GM23338 (cell line): ENCODE results near the gene CNPY3. TPM values are rescaled to one million over a fixed set of nuclear protein-coding genes. Genes with fewer than 3 reads are reported as not detected.

Experiments used
- ATAC-seq: fragments of 200-7000 bp; cut with Tn5 transposase; 3 replicates; pipeline ENCODE4 v1.9.1; 2020
- DNase-seq: peaks from one replicate; pipeline ENCODE4 v3.0.0-alpha.2; 2015; ENCODE audit warnings: low spot score
- H2AFZ ChIP-seq: fragments of 200-600 bp; sonication (generic); 2 replicates; pipeline ENCODE4 v1.8.0; 2016; ENCODE audit warnings: antibody characterized with exemption, mild to moderate bottlenecking, moderate library complexity
- H3F3A ChIP-seq: fragments of 200-600 bp; sonication (generic); replicated peaks from 2 replicates; pipeline ENCODE4 v1.8.0; 2017; ENCODE audit warnings: antibody characterized with exemption, mixed run types, low read depth
- H3K27ac ChIP-seq: fragments of 200-600 bp; sonication (generic); 2 replicates; pipeline ENCODE4 v1.6.1; 2016; ENCODE audit warnings: low read depth
- H3K27me3 ChIP-seq: fragments of 200-600 bp; sonication (generic); 2 replicates; pipeline ENCODE4 v1.8.0; 2016; ENCODE audit warnings: mild to moderate bottlenecking, mixed run types, moderate library complexity; ENCODE audit not compliant: insufficient read depth
- H3K36me3 ChIP-seq: fragments of 200-600 bp; sonication (generic); 2 replicates; pipeline ENCODE4 v1.8.0; 2016; ENCODE audit warnings: mild to moderate bottlenecking; ENCODE audit not compliant: insufficient read depth
- H3K4me1 ChIP-seq: fragments of 200-600 bp; sonication (generic); 2 replicates; pipeline ENCODE4 v1.8.0; 2016; ENCODE audit warnings: mild to moderate bottlenecking, moderate library complexity; ENCODE audit not compliant: insufficient read depth
- H3K4me2 ChIP-seq: fragments of 200-600 bp; sonication (generic); 2 replicates; pipeline ENCODE4 v1.7.1; 2017; ENCODE audit warnings: mixed run types
- H3K4me3 ChIP-seq: fragments of 200-600 bp; sonication (generic); 2 replicates; pipeline ENCODE4 v1.6.1; 2016; ENCODE audit warnings: mixed run types
- H3K79me2 ChIP-seq: fragments of 200-600 bp; sonication (generic); replicated peaks from 2 replicates; pipeline ENCODE4 v1.8.0; 2017; ENCODE audit warnings: mild to moderate bottlenecking; ENCODE audit not compliant: insufficient read depth
- H3K9me2 ChIP-seq: fragments of 200-600 bp; sonication (generic); 2 replicates; pipeline ENCODE4 v1.8.0; 2017; ENCODE audit not compliant: insufficient read depth
- H4K20me1 ChIP-seq: fragments of 200-600 bp; sonication (generic); replicated peaks from 2 replicates; pipeline ENCODE4 v1.8.0; 2017; ENCODE audit warnings: mild to moderate bottlenecking; ENCODE audit not compliant: insufficient read depth
- H3K27ac Mint-ChIP-seq: 2 replicates; pipeline ENCODE4 v1.8.0; 2020; ENCODE audit warnings: inconsistent platforms, mild to moderate bottlenecking, moderate library complexity, mixed read lengths
- H3K27me3 Mint-ChIP-seq: 3 replicates; pipeline ENCODE4 v1.8.0; 2022; ENCODE audit warnings: low read depth, mild to moderate bottlenecking, moderate library complexity, mixed read lengths, inconsistent platforms; ENCODE audit not compliant: insufficient read depth, poor library complexity
- H3K36me3 Mint-ChIP-seq: 3 replicates; pipeline ENCODE4 v1.8.0; 2021; ENCODE audit warnings: low read depth, mild to moderate bottlenecking, inconsistent platforms, moderate library complexity, mixed read lengths
- H3K4me1 Mint-ChIP-seq: 3 replicates; pipeline ENCODE4 v1.8.0; 2020; ENCODE audit warnings: mild to moderate bottlenecking, inconsistent platforms, mixed read lengths
- H3K4me3 Mint-ChIP-seq: 3 replicates; pipeline ENCODE4 v1.8.0; 2021; ENCODE audit warnings: moderate library complexity, mild to moderate bottlenecking, inconsistent platforms, mixed read lengths
- H3K9me3 Mint-ChIP-seq: 3 replicates; pipeline ENCODE4 v1.8.0; 2020; ENCODE audit warnings: moderate library complexity, mild to moderate bottlenecking, inconsistent platforms, mixed read lengths
- EZH2phosphoT487 ChIP-seq: fragments of 200-600 bp; sonication (generic); IDR thresholded peaks from one replicate; pipeline ENCODE4 v1.8.1; 2018; ENCODE audit warnings: antibody characterized with exemption; ENCODE audit not compliant: unreplicated experiment
- NANOG ChIP-seq: IDR thresholded peaks from 2 replicates; pipeline ENCODE4 v1.6.1; 2016; ENCODE audit warnings: antibody characterized with exemption, borderline replicate concordance
- POLR2AphosphoS5 ChIP-seq: IDR thresholded peaks from 2 replicates; pipeline ENCODE4 v1.6.1; 2016; ENCODE audit warnings: antibody characterized with exemption, low read depth
- STAT1 ChIP-seq: IDR thresholded peaks from one replicate; pipeline ENCODE4 v1.6.1; 2016; ENCODE audit warnings: antibody characterized with exemption; ENCODE audit not compliant: unreplicated experiment
- ZNF114 ChIP-seq: fragments of 250-450 bp; sonication (Bioruptor Pico); IDR thresholded peaks from 2 replicates; pipeline ENCODE4 v1.5.0; 2020; ENCODE audit warnings: mild to moderate bottlenecking, moderate library complexity
- ZNF331 ChIP-seq: fragments of 250-450 bp; sonication (Bioruptor Pico); IDR thresholded peaks from 2 replicates; pipeline ENCODE4 v1.5.0; 2020; ENCODE audit warnings: low read depth, mild to moderate bottlenecking, moderate library complexity
- polyA plus RNA-seq: library from polyadenylated mRNA; unstranded; fragments of >200 nt; fragmentation: Nextera tagmentation; extraction: Ambion mirVana; gene quantifications from 2 replicates; pipeline ENCODE4 v1.2.1, GENCODE V29; 2016
- total RNA-seq: library from RNA; depleted of rRNA; stranded (reverse); fragments of >200 nt; shearing (Covaris generic); gene quantifications from 2 replicates; pipeline ENCODE4 v1.2.3, GENCODE V29; 2014
- TF ChIP-seq, protein P1 (sequence below), 2 experiments: fragments of 200-600 bp in 1 of 2; sonication (generic) in 1 of 2; conservative IDR thresholded peaks; 2 replicates each; pipeline versions ENCODE4 v1.5.1 to v1.6.1; 2016 to 2017; ENCODE audit warnings: antibody characterized with exemption in 2 of 2, low read depth in 2 of 2, mild to moderate bottlenecking in 2 of 2, moderate library complexity in 1 of 2
- TF ChIP-seq, protein P2 (sequence below): IDR thresholded peaks from 2 replicates; pipeline ENCODE4 v1.6.1; 2016; ENCODE audit warnings: antibody characterized with exemption
- TF ChIP-seq, protein P3 (sequence below): IDR thresholded peaks from one replicate; pipeline ENCODE4 v1.6.1; 2018; ENCODE audit warnings: antibody characterized with exemption; ENCODE audit not compliant: unreplicated experiment

CNPY3 gene
- total and polyA plus RNA-seq, 2 experiments from 2014 or later = 67.0 to 74.5 TPM

DNA sequence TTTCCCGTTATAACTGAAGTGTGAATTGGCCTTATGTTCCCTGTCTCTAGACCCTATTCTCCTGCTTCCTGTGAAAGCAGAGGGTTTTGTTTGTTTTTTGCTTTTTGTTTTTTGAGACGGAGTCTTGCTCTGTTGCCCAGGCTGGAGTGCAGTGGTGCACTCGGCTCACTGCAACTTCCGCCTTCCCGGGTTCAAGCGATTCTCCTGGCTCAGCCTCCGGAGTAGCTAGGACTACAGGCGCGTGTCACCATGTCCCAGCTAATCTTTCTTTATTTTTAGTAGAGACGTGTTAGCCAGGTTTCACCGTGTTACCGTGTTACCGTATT is 30.6 kb downstream of the CNPY3 start:
- Histone ChIP-seq H3K9me2 (no peaks in the 10 kb centered on the region), H3K27me3 (peaks cover 24% of the 10 kb centered on the region), H2AFZ (peak overlapping the region; percentile 98; the same call in 1 of the 2 replicates), H3K4me3 (peak overlapping the region; percentile 72), H4K20me1 (no peaks in the 10 kb centered on the region), H3K79me2 (no peaks in the 10 kb centered on the region), H3K27ac (no peak overlapping the region), H3K4me2 (peak overlapping the region; percentile 88), H3F3A (peaks cover 17% of the 10 kb centered on the region; the same call in 1 of the 2 replicates), H3K4me1 (peaks cover 7% of the 10 kb centered on the region; the same call in 1 of the 2 replicates), H3K36me3 (no peaks in the 10 kb centered on the region; the same call in 1 of the 2 replicates)
- Mint-ChIP-seq H3K4me1 (peaks cover 9% of the 10 kb centered on the region; the same call in 2 of the 3 replicates), H3K27ac (no peak overlapping the region), H3K36me3 (peaks cover 3% of the 10 kb centered on the region; the same call in 2 of the 3 replicates), H3K9me3 (no peaks in the 10 kb centered on the region), H3K4me3 (peak overlapping the region; percentile 84), H3K27me3 (peaks cover 23% of the 10 kb centered on the region)
- ATAC-seq (no peak), DNase-seq (no peak)
- TF ChIP-seq NANOG (no peak), EZH2phosphoT487 (no peak), ZNF331 (no peak)

GRCh38 chr6:42960243-42961019 is 31.2 kb downstream of the CNPY3 start, which contains the start of gene GNMT:
Gene GNMT (plus strand): TSS chr6:42960754. CDS start chr6:42960768, 14 bp downstream.
- peak within 1 kb of the TSS; percentile 98 for H2AFZ ChIP-seq
- H3K4me1 ChIP-seq = peaks cover 7% of the 10 kb centered on the region; the same call in 1 of the 2 replicates
- H3K36me3 Mint-ChIP-seq = peaks cover 3% of the 10 kb centered on the region; the same call in 2 of the 3 replicates
- ATAC-seq = peak; percentile 89
- peak within 1 kb of the TSS; percentile 88 for H3K4me2 ChIP-seq
- no peaks in the 10 kb centered on the region for H4K20me1 ChIP-seq
- H3K27me3 ChIP-seq = peaks cover 24% of the 10 kb centered on the region
- H3K4me1 Mint-ChIP-seq = peaks cover 9% of the 10 kb centered on the region; the same call in 2 of the 3 replicates
- H3K4me3 Mint-ChIP-seq = peak within 1 kb of the TSS; percentile 84
- H3K27ac Mint-ChIP-seq = peak within 1 kb of the TSS; percentile 32; the same call in 1 of the 2 replicates
- H3F3A ChIP-seq = peaks cover 17% of the 10 kb centered on the region; the same call in 1 of the 2 replicates
- peak within 1 kb of the TSS; percentile 72 for H3K4me3 ChIP-seq
- H3K27me3 Mint-ChIP-seq = peaks cover 24% of the 10 kb centered on the region
- TF ChIP-seq, protein P1, sequence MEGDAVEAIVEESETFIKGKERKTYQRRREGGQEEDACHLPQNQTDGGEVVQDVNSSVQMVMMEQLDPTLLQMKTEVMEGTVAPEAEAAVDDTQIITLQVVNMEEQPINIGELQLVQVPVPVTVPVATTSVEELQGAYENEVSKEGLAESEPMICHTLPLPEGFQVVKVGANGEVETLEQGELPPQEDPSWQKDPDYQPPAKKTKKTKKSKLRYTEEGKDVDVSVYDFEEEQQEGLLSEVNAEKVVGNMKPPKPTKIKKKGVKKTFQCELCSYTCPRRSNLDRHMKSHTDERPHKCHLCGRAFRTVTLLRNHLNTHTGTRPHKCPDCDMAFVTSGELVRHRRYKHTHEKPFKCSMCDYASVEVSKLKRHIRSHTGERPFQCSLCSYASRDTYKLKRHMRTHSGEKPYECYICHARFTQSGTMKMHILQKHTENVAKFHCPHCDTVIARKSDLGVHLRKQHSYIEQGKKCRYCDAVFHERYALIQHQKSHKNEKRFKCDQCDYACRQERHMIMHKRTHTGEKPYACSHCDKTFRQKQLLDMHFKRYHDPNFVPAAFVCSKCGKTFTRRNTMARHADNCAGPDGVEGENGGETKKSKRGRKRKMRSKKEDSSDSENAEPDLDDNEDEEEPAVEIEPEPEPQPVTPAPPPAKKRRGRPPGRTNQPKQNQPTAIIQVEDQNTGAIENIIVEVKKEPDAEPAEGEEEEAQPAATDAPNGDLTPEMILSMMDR (conservative IDR thresholded peaks at IDR 0.05; ENCODE audit: low read depth in 2 of 2) = no peak
- TF ChIP-seq STAT1 (no peak), ZNF331 (no peak), EZH2phosphoT487 (no peak), ZNF114 (CRISPR knock-in tag) (no peak), POLR2AphosphoS5 (peak; percentile 55; the same call in 1 of the 2 replicates)
- TF ChIP-seq, protein P2, sequence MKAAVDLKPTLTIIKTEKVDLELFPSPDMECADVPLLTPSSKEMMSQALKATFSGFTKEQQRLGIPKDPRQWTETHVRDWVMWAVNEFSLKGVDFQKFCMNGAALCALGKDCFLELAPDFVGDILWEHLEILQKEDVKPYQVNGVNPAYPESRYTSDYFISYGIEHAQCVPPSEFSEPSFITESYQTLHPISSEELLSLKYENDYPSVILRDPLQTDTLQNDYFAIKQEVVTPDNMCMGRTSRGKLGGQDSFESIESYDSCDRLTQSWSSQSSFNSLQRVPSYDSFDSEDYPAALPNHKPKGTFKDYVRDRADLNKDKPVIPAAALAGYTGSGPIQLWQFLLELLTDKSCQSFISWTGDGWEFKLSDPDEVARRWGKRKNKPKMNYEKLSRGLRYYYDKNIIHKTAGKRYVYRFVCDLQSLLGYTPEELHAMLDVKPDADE = no peak
- TF ChIP-seq, protein P3, sequence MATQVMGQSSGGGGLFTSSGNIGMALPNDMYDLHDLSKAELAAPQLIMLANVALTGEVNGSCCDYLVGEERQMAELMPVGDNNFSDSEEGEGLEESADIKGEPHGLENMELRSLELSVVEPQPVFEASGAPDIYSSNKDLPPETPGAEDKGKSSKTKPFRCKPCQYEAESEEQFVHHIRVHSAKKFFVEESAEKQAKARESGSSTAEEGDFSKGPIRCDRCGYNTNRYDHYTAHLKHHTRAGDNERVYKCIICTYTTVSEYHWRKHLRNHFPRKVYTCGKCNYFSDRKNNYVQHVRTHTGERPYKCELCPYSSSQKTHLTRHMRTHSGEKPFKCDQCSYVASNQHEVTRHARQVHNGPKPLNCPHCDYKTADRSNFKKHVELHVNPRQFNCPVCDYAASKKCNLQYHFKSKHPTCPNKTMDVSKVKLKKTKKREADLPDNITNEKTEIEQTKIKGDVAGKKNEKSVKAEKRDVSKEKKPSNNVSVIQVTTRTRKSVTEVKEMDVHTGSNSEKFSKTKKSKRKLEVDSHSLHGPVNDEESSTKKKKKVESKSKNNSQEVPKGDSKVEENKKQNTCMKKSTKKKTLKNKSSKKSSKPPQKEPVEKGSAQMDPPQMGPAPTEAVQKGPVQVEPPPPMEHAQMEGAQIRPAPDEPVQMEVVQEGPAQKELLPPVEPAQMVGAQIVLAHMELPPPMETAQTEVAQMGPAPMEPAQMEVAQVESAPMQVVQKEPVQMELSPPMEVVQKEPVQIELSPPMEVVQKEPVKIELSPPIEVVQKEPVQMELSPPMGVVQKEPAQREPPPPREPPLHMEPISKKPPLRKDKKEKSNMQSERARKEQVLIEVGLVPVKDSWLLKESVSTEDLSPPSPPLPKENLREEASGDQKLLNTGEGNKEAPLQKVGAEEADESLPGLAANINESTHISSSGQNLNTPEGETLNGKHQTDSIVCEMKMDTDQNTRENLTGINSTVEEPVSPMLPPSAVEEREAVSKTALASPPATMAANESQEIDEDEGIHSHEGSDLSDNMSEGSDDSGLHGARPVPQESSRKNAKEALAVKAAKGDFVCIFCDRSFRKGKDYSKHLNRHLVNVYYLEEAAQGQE = no peak
- H3K79me2 ChIP-seq = no peaks in the 10 kb centered on the region
- no peaks in the 10 kb centered on the region for H3K9me2 ChIP-seq
- peak; percentile 92 for DNase-seq
- no peaks in the 10 kb centered on the region; the same call in 1 of the 2 replicates for H3K36me3 ChIP-seq
- no peak within 1 kb of the TSS for H3K27ac ChIP-seq
- H3K9me3 Mint-ChIP-seq = no peaks in the 10 kb centered on the region
